Central memory CD8-positive, alpha-beta T cell (primary cell): Measurements from ENCODE around the gene CTNNBL1.
"Not testable (repeated sequence)": the region's sequence is repeated elsewhere in the genome, so short reads cannot be mapped to it uniquely, and the experiment has no call there.

Source experiments
- ATAC-seq: fragments of 150-1000 bp; cut with Tn5 transposase; replicated peaks from 2 replicates; pipeline ENCODE4 v1.10.0; 2022; ENCODE audit warnings: mild to moderate bottlenecking, moderate FRiP score, moderate number of reproducible peaks; ENCODE audit not compliant: poor library complexity, severe bottlenecking; ENCODE audit errors: extremely low read depth
- DNase-seq, 2 donors: peaks; one replicate each; pipeline ENCODE4 v3.0.0; 2021; ENCODE audit warnings: low spot score in 2 of 2
- H3K27ac Mint-ChIP-seq: one replicate; pipeline ENCODE4 v1.8.0; 2022; ENCODE audit warnings: low read depth, mild to moderate bottlenecking, moderate library complexity, mixed read lengths
- H3K27me3 Mint-ChIP-seq: one replicate; pipeline ENCODE4 v1.8.0; 2022; ENCODE audit warnings: mixed read lengths
- H3K36me3 Mint-ChIP-seq: one replicate; pipeline ENCODE4 v1.8.0; 2022; ENCODE audit warnings: mild to moderate bottlenecking, moderate library complexity, mixed read lengths; ENCODE audit not compliant: insufficient read depth
- H3K4me1 Mint-ChIP-seq: one replicate; pipeline ENCODE4 v1.8.0; 2022; ENCODE audit warnings: mixed read lengths
- H3K4me3 Mint-ChIP-seq: one replicate; pipeline ENCODE4 v1.8.0; 2022; ENCODE audit warnings: mild to moderate bottlenecking, moderate library complexity, mixed read lengths
- H3K9me3 Mint-ChIP-seq: one replicate; pipeline ENCODE4 v1.8.0; 2022; ENCODE audit warnings: mixed read lengths

The CTNNBL1 gene

GRCh38 chr20:37686762-37687477 lies 6.9 kb upstream of the CTNNBL1 start:
- no peaks in the 10 kb centered on the region for H3K4me1 Mint-ChIP-seq
- H3K27ac Mint-ChIP-seq, result no peak overlapping the region
- no peak overlapping the region for H3K4me3 Mint-ChIP-seq
- peaks cover 64% of the 10 kb centered on the region for H3K27me3 Mint-ChIP-seq
- no peaks in the 10 kb centered on the region for H3K36me3 Mint-ChIP-seq
- H3K9me3 Mint-ChIP-seq, result no peaks in the 10 kb centered on the region
- DNase-seq, result no peak
- no peak for ATAC-seq

GRCh38 chr20:37687478-37687805 lies 6.4 kb upstream of the CTNNBL1 start:
- Mint-ChIP-seq H3K4me3 (no peak overlapping the region), H3K4me1 (peaks cover under 1% of the 10 kb centered on the region), H3K9me3 (no peaks in the 10 kb centered on the region), H3K27ac (no peak overlapping the region), H3K36me3 (no peaks in the 10 kb centered on the region), H3K27me3 (peaks cover 59% of the 10 kb centered on the region)
- no peak for DNase-seq
- ATAC-seq, result no peak

GRCh38 chr20:37688093-37688492 lies 5.7 kb upstream of the CTNNBL1 start:
- no peak for DNase-seq

GRCh38 chr20:37690626-37691369 lies 3.0 kb upstream of the CTNNBL1 start:
- Mint-ChIP-seq H3K9me3 (no peaks in the 10 kb centered on the region), H3K4me1 (peaks cover 28% of the 10 kb centered on the region), H3K27me3 (peaks cover 42% of the 10 kb centered on the region), H3K36me3 (peaks cover 5% of the 10 kb centered on the region), H3K4me3 (no peak overlapping the region), H3K27ac (no peak overlapping the region)
- ATAC-seq, result no peak
- DNase-seq, result no peak

More at GRCh38 chr20:37688093-37688492, 5.7 kb upstream of the CTNNBL1 start:
- Mint-ChIP-seq H3K36me3 (no peaks in the 10 kb centered on the region), H3K4me3 (no peak overlapping the region), H3K27ac (no peak overlapping the region), H3K27me3 (peaks cover 54% of the 10 kb centered on the region), H3K4me1 (peaks cover 7% of the 10 kb centered on the region), H3K9me3 (no peaks in the 10 kb centered on the region)
- ATAC-seq, result no peak

GRCh38 chr20:37692459-37693166 lies 1.2 kb upstream of the CTNNBL1 start:
- Mint-ChIP-seq H3K27ac (no peak overlapping the region), H3K9me3 (no peaks in the 10 kb centered on the region), H3K4me1 (peaks cover 37% of the 10 kb centered on the region), H3K27me3 (peaks cover 39% of the 10 kb centered on the region), H3K36me3 (peaks cover 7% of the 10 kb centered on the region), H3K4me3 (peak overlapping the region; percentile 98)
- DNase-seq, result no peak
- ATAC-seq, result no peak

GRCh38 chr20:37693242-37693634 lies 592 bp upstream of the CTNNBL1 start:
- ATAC-seq, result no peak
- Mint-ChIP-seq H3K27ac (no peak overlapping the region), H3K36me3 (peaks cover 7% of the 10 kb centered on the region), H3K4me3 (peak overlapping the region; percentile 98), H3K27me3 (peaks cover 33% of the 10 kb centered on the region), H3K9me3 (no peaks in the 10 kb centered on the region), H3K4me1 (peaks cover 38% of the 10 kb centered on the region)
- no peak for DNase-seq

- ATAC-seq (no peak), DNase-seq (no peak)
- H3K27me3 Mint-ChIP-seq, result peaks cover 7% of the 10 kb centered on the region
- peaks cover 51% of the 10 kb centered on the region for H3K4me1 Mint-ChIP-seq
- H3K36me3 Mint-ChIP-seq, result peaks cover 7% of the 10 kb centered on the region
- H3K27ac Mint-ChIP-seq, result no peak overlapping the region
- H3K4me3 Mint-ChIP-seq, result no peak overlapping the region
- H3K9me3 Mint-ChIP-seq, result no peaks in the 10 kb centered on the region
Measured at GRCh38 chr20:37695684-37696342, 2.0 kb downstream of the CTNNBL1 start.

GRCh38 chr20:37697314-37697713 lies 3.5 kb downstream of the CTNNBL1 start:
- Mint-ChIP-seq H3K36me3 (peaks cover 7% of the 10 kb centered on the region), H3K4me3 (no peak overlapping the region), H3K27me3 (no peaks in the 10 kb centered on the region), H3K4me1 (peaks cover 51% of the 10 kb centered on the region), H3K27ac (no peak overlapping the region), H3K9me3 (no peaks in the 10 kb centered on the region)
- ATAC-seq (no peak), DNase-seq (no peak)

GRCh38 chr20:37699202-37699601 lies 5.4 kb downstream of the CTNNBL1 start:
- Mint-ChIP-seq H3K9me3 (no peaks in the 10 kb centered on the region), H3K4me3 (no peak overlapping the region), H3K27me3 (no peaks in the 10 kb centered on the region), H3K4me1 (peaks cover 34% of the 10 kb centered on the region), H3K36me3 (peaks cover 1% of the 10 kb centered on the region), H3K27ac (no peak overlapping the region)
- DNase-seq (no peak), ATAC-seq (no peak)

- H3K27ac Mint-ChIP-seq, result no peak overlapping the region
- no peak overlapping the region for H3K4me3 Mint-ChIP-seq
- peaks cover 1% of the 10 kb centered on the region for H3K36me3 Mint-ChIP-seq
- DNase-seq (no peak), ATAC-seq (no peak)
- H3K27me3 Mint-ChIP-seq, result no peaks in the 10 kb centered on the region
- peaks cover 31% of the 10 kb centered on the region for H3K4me1 Mint-ChIP-seq
- H3K9me3 Mint-ChIP-seq, result no peaks in the 10 kb centered on the region
Measured at GRCh38 chr20:37700301-37700700, 6.5 kb downstream of the CTNNBL1 start.

GRCh38 chr20:37701676-37702075 lies 7.8 kb downstream of the CTNNBL1 start:
- peaks cover 30% of the 10 kb centered on the region for H3K4me1 Mint-ChIP-seq
- H3K27me3 Mint-ChIP-seq, H3K9me3 Mint-ChIP-seq, H3K36me3 Mint-ChIP-seq, H3K27ac Mint-ChIP-seq, DNase-seq, ATAC-seq, H3K4me3 Mint-ChIP-seq: not testable (repeated sequence)

GRCh38 chr20:37702403-37703034 lies 8.7 kb downstream of the CTNNBL1 start:
- Mint-ChIP-seq H3K9me3 (no peaks in the 10 kb centered on the region), H3K36me3 (no peaks in the 10 kb centered on the region), H3K4me3 (no peak overlapping the region), H3K27ac (no peak overlapping the region), H3K27me3 (no peaks in the 10 kb centered on the region), H3K4me1 (peaks cover 28% of the 10 kb centered on the region)
- DNase-seq (no peak), ATAC-seq (no peak)
